Transverse colon (tissue), 4 donors: ENCODE results near the gene CLEC19A. TPM values are rescaled to one million over a fixed set of nuclear protein-coding genes. Genes with fewer than 3 reads are reported as not detected.

Source experiments
- DNase-seq: peaks from one replicate; pipeline ENCODE4 v3.0.0-alpha.2; 2019
- H3K27ac ChIP-seq, 4 donors: fragments of 200-600 bp; sonication (generic); 2 replicates each; pipeline ENCODE4 v1.5.1; 2016 to 2018; ENCODE audit warnings: inconsistent platforms in 4 of 4
- H3K27me3 ChIP-seq: fragments of 200-600 bp; sonication (generic); 2 replicates; pipeline ENCODE4 v1.5.1; 2017; ENCODE audit warnings: inconsistent platforms
- H3K36me3 ChIP-seq, 4 donors: fragments of 200-600 bp; sonication (generic); 2 replicates each; pipeline ENCODE4 v1.5.1; 2017 to 2019; ENCODE audit warnings: inconsistent platforms in 4 of 4
- H3K4me1 ChIP-seq, 4 donors: fragments of 200-600 bp; sonication (generic); 2 replicates each; pipeline ENCODE4 v1.5.1; 2017 to 2020; ENCODE audit warnings: inconsistent platforms in 4 of 4
- H3K4me3 ChIP-seq, 4 donors: fragments of 200-600 bp; sonication (generic); 1 replicate in 1 of 4; 2 replicates in 3 of 4; pipeline versions ENCODE4 v1.5.1 to v1.6.1; 2017 to 2019; ENCODE audit warnings: inconsistent platforms in 4 of 4
- H3K9me3 ChIP-seq, 2 donors: fragments of 200-600 bp; sonication (generic); 2 replicates each; pipeline ENCODE4 v1.5.1; 2017 to 2019; ENCODE audit warnings: inconsistent platforms in 2 of 2
- EP300 ChIP-seq: sonication (generic); formaldehyde crosslinking; IDR thresholded peaks from one replicate; pipeline ENCODE4 v1.6.1; 2017; ENCODE audit warnings: antibody characterized with exemption, low read depth
- POLR2A ChIP-seq: fragments of 450-650 bp; IDR thresholded peaks from one replicate; pipeline ENCODE4 v1.6.1; 2016; ENCODE audit warnings: antibody characterized with exemption, mild to moderate bottlenecking, moderate library complexity
- POLR2AphosphoS5 ChIP-seq, 3 donors: sonication (generic); formaldehyde crosslinking; IDR thresholded peaks; one replicate each; pipeline ENCODE4 v1.6.1; 2016; ENCODE audit warnings: antibody characterized with exemption in 3 of 3
- WGBS, 2 donors: methylation state at CpG; one replicate each; pipeline ENCODE4 v1.1.5; 2018; ENCODE audit warnings: low coverage in 1 of 2; 5-methylcytosine and 5-hydroxymethylcytosine counted together
- in situ Hi-C, 4 donors: fragments of 200-750 bp; cut with MboI; loops; one replicate each; pipeline versions ENCODE4 v1.15.0 to v1.15.1; 2017; ENCODE audit warnings: low sequenced_read_pairs in 3 of 4, low pct_ligation_motif_present in 1 of 4, low pct_unique_long_range_greater_than_20kb in 1 of 4
- intact Hi-C: fragments of 100-400 bp; cut with DNase I; formaldehyde crosslinking; loops from one replicate; pipeline ENCODE4 v1.15.1; 2023; ENCODE audit warnings: low total_unique reads
- total RNA-seq, 4 donors: library from RNA; depleted of rRNA; stranded (reverse); fragments of >200 nt; gene quantifications; one replicate each; pipeline ENCODE4 v1.1.0, GENCODE V29; 2016
- TF ChIP-seq, protein P1 (sequence below), 5 experiments: fragments of 200-600 bp in 3 of 5; fragments of 450-650 bp in 2 of 5; sonication (generic) in 3 of 5; IDR thresholded peaks; 1 replicate in 2 of 5; 2 replicates in 3 of 5; pipeline ENCODE4 v1.5.1; 2016 to 2017; ENCODE audit warnings: antibody characterized with exemption in 5 of 5, inconsistent platforms in 3 of 5, mild to moderate bottlenecking in 2 of 5, moderate library complexity in 1 of 5

The CLEC19A gene
- total RNA-seq, 4 donors from 2014 or later = not detected

- no peaks in the 10 kb centered on the region for H3K36me3 ChIP-seq
- no peak overlapping the region for H3K27ac ChIP-seq
- TF ChIP-seq POLR2AphosphoS5 (IDR thresholded peaks at IDR 0.05) (no peak), EP300 (no peak)
- H3K4me3 ChIP-seq = no peak overlapping the region
- WGBS, 2 donors = 49 to 76% methylated on average over 3 to 11 of the region's 11 CpGs
- intact Hi-C loops (no loop called here), in situ Hi-C loops (no loop called here)
- DNase-seq = no peak
- no peaks in the 10 kb centered on the region for H3K4me1 ChIP-seq
- H3K27me3 ChIP-seq = no peaks in the 10 kb centered on the region
- H3K9me3 ChIP-seq = no peaks in the 10 kb centered on the region
Observed at GRCh38 chr16:19348578-19349315, 63.2 kb downstream of the CLEC19A start.

- Histone ChIP-seq H3K4me3 (no peak overlapping the region), H3K4me1 (no peaks in the 10 kb centered on the region), H3K36me3 (no peaks in the 10 kb centered on the region), H3K27ac (no peak overlapping the region), H3K9me3 (no peaks in the 10 kb centered on the region), H3K27me3 (no peaks in the 10 kb centered on the region)
- intact Hi-C loops (no loop called here), in situ Hi-C loops (no loop called here)
- WGBS, 2 donors = 78 to 84% methylated on average over 2 of the region's 2 CpGs
- TF ChIP-seq EP300 (no peak), POLR2AphosphoS5 (IDR thresholded peaks at IDR 0.05) (no peak)
- DNase-seq = no peak
Observed at GRCh38 chr16:19354371-19354770, 68.8 kb downstream of the CLEC19A start.

DNA sequence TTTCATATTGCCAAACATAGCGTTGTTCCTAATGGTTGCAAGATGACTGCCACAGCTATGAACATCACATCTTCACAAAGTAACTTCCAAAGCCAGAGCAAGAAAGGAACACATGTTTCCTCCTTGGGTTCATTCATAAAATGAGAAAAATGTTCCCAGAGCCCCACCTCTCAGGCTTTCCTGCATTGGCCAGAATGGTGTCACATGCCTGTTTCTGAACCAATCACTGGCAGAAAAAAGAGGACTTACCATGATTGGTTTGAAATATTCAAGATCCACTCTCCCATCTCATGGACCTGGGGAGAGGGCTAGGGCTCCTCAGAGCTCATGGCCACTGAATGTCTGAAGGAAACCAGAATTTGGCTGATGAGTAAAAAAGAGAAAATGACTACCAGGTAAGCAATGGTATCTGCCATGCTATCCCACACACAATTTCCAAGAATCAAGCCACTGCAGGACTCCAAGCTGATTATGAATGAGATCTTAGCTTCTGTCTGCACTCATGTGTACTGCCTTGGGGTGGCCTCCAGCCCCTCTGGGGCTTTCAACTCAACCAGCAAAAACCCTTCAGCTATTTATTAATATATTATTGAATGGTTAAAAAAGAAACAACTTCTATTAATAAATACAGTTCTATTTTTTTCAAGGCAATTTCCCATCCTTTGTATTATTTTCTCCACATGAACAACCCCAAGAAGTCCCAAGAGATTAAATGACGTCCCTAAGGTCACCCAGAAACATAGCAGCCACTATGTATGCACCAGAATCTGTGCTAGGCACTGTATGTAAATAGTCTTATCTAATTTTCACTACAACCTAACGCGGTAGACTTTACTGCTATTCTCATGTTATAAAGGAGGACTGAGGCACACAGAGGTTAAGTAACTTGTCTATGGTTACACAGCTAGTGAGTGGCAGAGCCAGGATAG is 70.8 kb downstream of the CLEC19A start:
- in situ Hi-C loops = no loop called here
- no peak for DNase-seq

DNA sequence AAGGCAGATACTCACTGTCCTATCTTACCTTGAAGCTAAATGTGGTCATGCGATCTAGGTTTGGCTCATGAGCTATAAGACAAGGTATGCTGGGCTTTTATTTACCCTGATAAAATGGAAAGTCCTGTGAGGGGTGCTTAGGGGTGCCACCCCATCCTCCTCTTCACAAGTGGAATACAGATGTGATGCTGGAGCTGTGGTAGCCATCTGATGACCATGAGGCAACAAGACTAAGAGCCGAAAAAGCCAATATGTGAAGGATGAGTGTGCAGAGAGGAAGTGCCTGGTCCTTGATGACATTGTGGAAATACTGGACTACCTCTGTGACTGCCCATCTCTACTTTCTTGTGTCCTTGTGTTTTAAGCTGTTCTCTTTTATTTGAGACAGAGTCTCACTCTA is 74.0 kb downstream of the CLEC19A start:
- no peaks in the 10 kb centered on the region for H3K4me1 ChIP-seq
- no peak overlapping the region for H3K4me3 ChIP-seq
- intact Hi-C loops (no loop called here), in situ Hi-C loops (no loop called here)
- no peak for TF ChIP-seq POLR2AphosphoS5 (IDR thresholded peaks at IDR 0.05)
- no peak for TF ChIP-seq POLR2A
- TF ChIP-seq, protein P1, sequence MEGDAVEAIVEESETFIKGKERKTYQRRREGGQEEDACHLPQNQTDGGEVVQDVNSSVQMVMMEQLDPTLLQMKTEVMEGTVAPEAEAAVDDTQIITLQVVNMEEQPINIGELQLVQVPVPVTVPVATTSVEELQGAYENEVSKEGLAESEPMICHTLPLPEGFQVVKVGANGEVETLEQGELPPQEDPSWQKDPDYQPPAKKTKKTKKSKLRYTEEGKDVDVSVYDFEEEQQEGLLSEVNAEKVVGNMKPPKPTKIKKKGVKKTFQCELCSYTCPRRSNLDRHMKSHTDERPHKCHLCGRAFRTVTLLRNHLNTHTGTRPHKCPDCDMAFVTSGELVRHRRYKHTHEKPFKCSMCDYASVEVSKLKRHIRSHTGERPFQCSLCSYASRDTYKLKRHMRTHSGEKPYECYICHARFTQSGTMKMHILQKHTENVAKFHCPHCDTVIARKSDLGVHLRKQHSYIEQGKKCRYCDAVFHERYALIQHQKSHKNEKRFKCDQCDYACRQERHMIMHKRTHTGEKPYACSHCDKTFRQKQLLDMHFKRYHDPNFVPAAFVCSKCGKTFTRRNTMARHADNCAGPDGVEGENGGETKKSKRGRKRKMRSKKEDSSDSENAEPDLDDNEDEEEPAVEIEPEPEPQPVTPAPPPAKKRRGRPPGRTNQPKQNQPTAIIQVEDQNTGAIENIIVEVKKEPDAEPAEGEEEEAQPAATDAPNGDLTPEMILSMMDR (IDR thresholded peaks at IDR 0.05) = no peak
- TF ChIP-seq EP300 = no peak
- DNase-seq = no peak
- no peaks in the 10 kb centered on the region for H3K27me3 ChIP-seq
- H3K36me3 ChIP-seq = no peaks in the 10 kb centered on the region
- WGBS, 2 donors = 83 to 94% methylated on average over 1 to 2 of the region's 2 CpGs
- H3K27ac ChIP-seq = no peak overlapping the region
- no peaks in the 10 kb centered on the region for H3K9me3 ChIP-seq

More for the DNA sequence above, 70.8 kb downstream of the CLEC19A start:
- H3K4me3 ChIP-seq = no peak overlapping the region
- no peak for TF ChIP-seq EP300
- TF ChIP-seq, protein P1 (IDR thresholded peaks at IDR 0.05) = no peak
- no peak for TF ChIP-seq POLR2A
- no peak for TF ChIP-seq POLR2AphosphoS5 (IDR thresholded peaks at IDR 0.05)
- WGBS, 2 donors = 61 to 80% methylated on average over 4 of the region's 4 CpGs
- no peaks in the 10 kb centered on the region for H3K9me3 ChIP-seq
- no peaks in the 10 kb centered on the region for H3K27me3 ChIP-seq
- H3K27ac ChIP-seq = no peak overlapping the region
- H3K36me3 ChIP-seq = no peaks in the 10 kb centered on the region
- no peaks in the 10 kb centered on the region for H3K4me1 ChIP-seq
- intact Hi-C loops = no loop called here

Other genes starting within 250 kb of the CLEC19A start
- 10 to 100 TPM; 18.1 to 40.4 (median 27.1) TPM for gene COQ7, start 218.1 kb upstream of the CLEC19A start, total RNA-seq
- 10 to 100 TPM; 22.9 to 79.3 (median 48.0) TPM for gene ITPRIPL2, start 171.8 kb upstream of the CLEC19A start, total RNA-seq
- 10 to 100 TPM in 3 of 4 donors, 1 to 10 TPM in 1; 9.1 to 51.7 (median 19.1) TPM for gene SYT17, start 117.5 kb upstream of the CLEC19A start, total RNA-seq
- 10 to 100 TPM; 14.5 to 94.6 (median 82.4) TPM for gene TMC5, start 132.2 kb downstream of the CLEC19A start, total RNA-seq
- gene GDE1, start 236.4 kb downstream of the CLEC19A start, total RNA-seq = 100 to 1,000 TPM in 2 of 4 donors, 10 to 100 TPM in 2; 47.5 to 120 (median 96.8) TPM
- gene CCP110, start 238.2 kb downstream of the CLEC19A start, total RNA-seq = 10 to 100 TPM in 3 of 4 donors, 1 to 10 TPM in 1; 7.1 to 43.4 (median 14.2) TPM